MM.1S (cell line): ENCODE results near the gene TFEB.

Experiments
- CTCF ChIP-seq: fragments of 300-600 bp; sonication (generic); IDR thresholded peaks from 2 replicates; pipeline ENCODE4 v1.5.1; 2016; ENCODE audit warnings: antibody characterized with exemption, low read length, mixed read lengths
- EZH2 ChIP-seq: fragments of 300-600 bp; sonication (generic); optimal IDR thresholded peaks from 2 replicates; pipeline ENCODE3; 2017; ENCODE audit warnings: low read depth, mild to moderate bottlenecking, antibody characterized with exemption, low read length, mixed read lengths

- TF ChIP-seq CTCF (no peak), EZH2 (no peak)
Measured at GRCh38 chr6:41727705-41728072, 7.7 kb downstream of the TFEB start.
